Left colon (tissue), 2 donors: ENCODE data around the gene ARL17B. TPM values are rescaled to one million over a fixed set of nuclear protein-coding genes. Genes with fewer than 3 reads are reported as not detected.
"Not testable (repeated sequence)": the region's sequence is repeated elsewhere in the genome, so short reads cannot be mapped to it uniquely, and the experiment has no call there.

Experiments used
- ATAC-seq: fragments of 200-7000 bp; cut with Tn5 transposase; one replicate; pipeline ENCODE4 v1.9.1; 2020; ENCODE audit warnings: mild to moderate bottlenecking, moderate library complexity
- DNase-seq, 2 donors: peaks; one replicate each; pipeline ENCODE4 v3.0.0-alpha.2; 2020
- intact Hi-C, 2 donors: fragments of 100-400 bp; cut with DNase I in 1 of 2; cut with micrococcal nuclease in 1 of 2; formaldehyde crosslinking; loops; one replicate each; pipeline versions ENCODE4 v1.11.2 to v1.14.0; 2022; cut with DNase I, micrococcal nuclease
- long read RNA-seq: library from polyadenylated mRNA; unstranded; transcript quantifications from one replicate; pipeline ENCODE4 v2.0.0, GENCODE V29; 2021
- total RNA-seq, 2 donors: library from RNA; stranded (reverse); fragmentation: NEBNext Ultra II Directional; extraction: Animal tissue kit (Norgen Biotek cat#: 25700); gene quantifications; one replicate each; pipeline ENCODE4 v1.2.1, GENCODE V29; 2021
- donor health status: DM: no; HTN: no; CAD: no.
- donor health status: DM: yes; HTN: yes; CAD: no.

Gene ARL17B
- 10 to 100 TPM; 10.4 to 11.1 TPM for total RNA-seq
- long read RNA-seq, partial matches to known transcripts = 0 of 8 reads
- long read RNA-seq, other reads (novel, unspliced or antisense) = 8 of 8 reads

- peak; percentile 96 for ATAC-seq
- DNase-seq = peak; percentile 88 to 94
- intact Hi-C loops = not testable (repeated sequence)
Measured at GRCh38 chr17:46361755-46362154, at the start of gene ARL17B. TSS of gene ARL17B (minus strand) at chr17:46361766. CDS start at chr17:46358397, 3,369 bp downstream.

- ATAC-seq, DNase-seq, intact Hi-C loops: not testable (repeated sequence)
Measured at GRCh38 chr17:46409864-46410263, 48.3 kb upstream of the ARL17B start.

GRCh38 chr17:46407155-46407554 lies 45.6 kb upstream of the ARL17B start:
- intact Hi-C loops, ATAC-seq, DNase-seq: not testable (repeated sequence)

- DNase-seq, intact Hi-C loops: not testable (repeated sequence)
- peak; percentile 56 for ATAC-seq
Measured at GRCh38 chr17:46401033-46401787, 39.6 kb upstream of the ARL17B start.

- DNase-seq, ATAC-seq, intact Hi-C loops: not testable (repeated sequence)
Measured at GRCh38 chr17:46400543-46400942, 39.0 kb upstream of the ARL17B start.

GRCh38 chr17:46399993-46400392 lies 38.4 kb upstream of the ARL17B start:
- intact Hi-C loops, DNase-seq, ATAC-seq: not testable (repeated sequence)

- DNase-seq, intact Hi-C loops, ATAC-seq: not testable (repeated sequence)
Measured at GRCh38 chr17:46396292-46396691, 34.7 kb upstream of the ARL17B start.

- peak; percentile 36 for ATAC-seq
- DNase-seq = not testable (repeated sequence)
Measured at GRCh38 chr17:46393702-46394101, 32.1 kb upstream of the ARL17B start.

GRCh38 chr17:46385491-46385890 lies 23.9 kb upstream of the ARL17B start:
- intact Hi-C loops, ATAC-seq, DNase-seq: not testable (repeated sequence)

More at GRCh38 chr17:46393702-46394101, 32.1 kb upstream of the ARL17B start:
- intact Hi-C loops = not testable (repeated sequence)

GRCh38 chr17:46383118-46383517 lies 21.6 kb upstream of the ARL17B start:
- DNase-seq, intact Hi-C loops: not testable (repeated sequence)
- ATAC-seq = peak; percentile 46

- intact Hi-C loops = not testable (repeated sequence)
- peak; percentile 80 for ATAC-seq
Measured at GRCh38 chr17:46373418-46373817, 11.9 kb upstream of the ARL17B start.

GRCh38 chr17:46372236-46373229 lies 11.0 kb upstream of the ARL17B start:
- peak; percentile 93 for ATAC-seq
- DNase-seq = not testable (repeated sequence)

More at GRCh38 chr17:46373418-46373817, 11.9 kb upstream of the ARL17B start:
- DNase-seq = not testable (repeated sequence)

GRCh38 chr17:46367520-46367919 lies 6.0 kb upstream of the ARL17B start:
- ATAC-seq, DNase-seq, intact Hi-C loops: not testable (repeated sequence)

More at GRCh38 chr17:46372236-46373229, 11.0 kb upstream of the ARL17B start:
- intact Hi-C loops = not testable (repeated sequence)

- DNase-seq, intact Hi-C loops: not testable (repeated sequence)
- peak; percentile 63 for ATAC-seq
Measured at GRCh38 chr17:46361145-46361735, 326 bp downstream of the ARL17B start.

GRCh38 chr17:46353856-46354255 lies 7.7 kb downstream of the ARL17B start:
- intact Hi-C loops, ATAC-seq: not testable (repeated sequence)

GRCh38 chr17:46349060-46349459 lies 12.5 kb downstream of the ARL17B start:
- ATAC-seq, DNase-seq, intact Hi-C loops: not testable (repeated sequence)

More at GRCh38 chr17:46353856-46354255, 7.7 kb downstream of the ARL17B start:
- DNase-seq = not testable (repeated sequence)

- intact Hi-C loops, ATAC-seq, DNase-seq: not testable (repeated sequence)
Measured at GRCh38 chr17:46348345-46348744, 13.2 kb downstream of the ARL17B start.

GRCh38 chr17:46342131-46342530 lies 19.4 kb downstream of the ARL17B start:
- DNase-seq, intact Hi-C loops: not testable (repeated sequence)
- ATAC-seq = peak; percentile 29
